IMR-90 (cell line): ENCODE measurements around the gene POLR3A. TPM values are rescaled to one million over a fixed set of nuclear protein-coding genes. Genes with fewer than 3 reads are reported as not detected.

Experiments
- BHLHE40 ChIP-seq: fragments of 150-350 bp; IDR thresholded peaks from 2 replicates; pipeline ENCODE4 v1.6.1; 2016; ENCODE audit warnings: mild to moderate bottlenecking, low read depth, low read length
- CHD1 ChIP-seq: IDR thresholded peaks from 2 replicates; pipeline ENCODE4 v1.6.1; 2012; ENCODE audit warnings: low read depth, low read length, improper control_type of control experiment
- MAZ ChIP-seq: IDR thresholded peaks from 2 replicates; pipeline ENCODE4 v1.6.1; 2012; ENCODE audit warnings: low read depth, mild to moderate bottlenecking, low read length, improper control_type of control experiment, moderate library complexity, borderline replicate concordance
- polyA plus RNA-seq, 3 experiments: library from polyadenylated mRNA; depleted of rRNA; stranded (reverse); fragments of >200 nt; gene quantifications; 2 replicates each; pipeline ENCODE4 v1.2.3, GENCODE V29; 2012; ENCODE audit warnings: low replicate concordance in 1 of 3
- total RNA-seq: library from RNA; depleted of rRNA; stranded (reverse); fragments of >200 nt; gene quantifications from 2 replicates; pipeline ENCODE4 v1.2.3, GENCODE V29; 2012
- TF ChIP-seq, protein P1 (sequence below): conservative IDR thresholded peaks from 2 replicates; pipeline ENCODE4 v1.5.1; 2012; ENCODE audit warnings: mild to moderate bottlenecking, low read depth, low read length, improper control_type of control experiment

POLR3A gene
- total and polyA plus RNA-seq, 2 of the 4 experiments (the other 2 are of a cell fraction): 11.9 to 24.4 TPM

DNA sequence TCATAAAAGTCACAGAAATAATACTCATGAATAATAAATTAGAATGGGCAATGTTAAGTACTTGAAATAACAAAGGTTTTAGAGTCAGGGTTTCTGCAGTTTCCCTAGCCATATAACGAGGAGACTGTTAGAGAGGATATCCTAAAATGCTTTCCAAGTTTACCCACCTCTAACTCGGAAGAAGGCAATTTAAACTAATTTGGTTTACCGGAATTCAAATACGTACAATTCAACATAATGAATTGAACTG is 4.0 kb upstream of the POLR3A start (continued):
- TF ChIP-seq, protein P1, sequence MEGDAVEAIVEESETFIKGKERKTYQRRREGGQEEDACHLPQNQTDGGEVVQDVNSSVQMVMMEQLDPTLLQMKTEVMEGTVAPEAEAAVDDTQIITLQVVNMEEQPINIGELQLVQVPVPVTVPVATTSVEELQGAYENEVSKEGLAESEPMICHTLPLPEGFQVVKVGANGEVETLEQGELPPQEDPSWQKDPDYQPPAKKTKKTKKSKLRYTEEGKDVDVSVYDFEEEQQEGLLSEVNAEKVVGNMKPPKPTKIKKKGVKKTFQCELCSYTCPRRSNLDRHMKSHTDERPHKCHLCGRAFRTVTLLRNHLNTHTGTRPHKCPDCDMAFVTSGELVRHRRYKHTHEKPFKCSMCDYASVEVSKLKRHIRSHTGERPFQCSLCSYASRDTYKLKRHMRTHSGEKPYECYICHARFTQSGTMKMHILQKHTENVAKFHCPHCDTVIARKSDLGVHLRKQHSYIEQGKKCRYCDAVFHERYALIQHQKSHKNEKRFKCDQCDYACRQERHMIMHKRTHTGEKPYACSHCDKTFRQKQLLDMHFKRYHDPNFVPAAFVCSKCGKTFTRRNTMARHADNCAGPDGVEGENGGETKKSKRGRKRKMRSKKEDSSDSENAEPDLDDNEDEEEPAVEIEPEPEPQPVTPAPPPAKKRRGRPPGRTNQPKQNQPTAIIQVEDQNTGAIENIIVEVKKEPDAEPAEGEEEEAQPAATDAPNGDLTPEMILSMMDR: no peak
- no peak for TF ChIP-seq CHD1
- no peak for TF ChIP-seq MAZ
- TF ChIP-seq BHLHE40: no peak
